HUES64 (cell line): ENCODE measurements around the gene GNAL.

Experiments used
- H3K27ac ChIP-seq: 2 replicates; pipeline ENCODE4 v1.7.0; 2013; ENCODE audit warnings: low read depth, low read length, inconsistent platforms
- H3K27me3 ChIP-seq: 2 replicates; pipeline ENCODE4 v1.6.1; 2013; ENCODE audit warnings: mild to moderate bottlenecking, low read length; ENCODE audit not compliant: insufficient read depth
- H3K36me3 ChIP-seq: 2 replicates; pipeline ENCODE4 v1.6.1; 2013; ENCODE audit warnings: mild to moderate bottlenecking, low read length; ENCODE audit not compliant: insufficient read depth
- H3K4me1 ChIP-seq: 2 replicates; pipeline ENCODE4 v1.6.1; 2013; ENCODE audit warnings: mild to moderate bottlenecking, low read length, moderate library complexity; ENCODE audit not compliant: insufficient read depth
- H3K4me3 ChIP-seq: 2 replicates; pipeline ENCODE4 v1.5.1; 2013; ENCODE audit warnings: mild to moderate bottlenecking, low read length, moderate library complexity
- H3K9ac ChIP-seq: 2 replicates; pipeline ENCODE4 v1.6.1; 2013; ENCODE audit warnings: mild to moderate bottlenecking, low read depth, low read length
- H3K9me3 ChIP-seq: 2 replicates; pipeline ENCODE4 v1.6.1; 2013; ENCODE audit warnings: low read depth, low read length; ENCODE audit not compliant: insufficient read depth
- WGBS: fragments of 150-250, 120-280 bp; methylation state at CpG from one replicate; pipeline ENCODE4 v1.1.7; 2013; ENCODE audit warnings: missing lambda C conversion rate; 5-methylcytosine and 5-hydroxymethylcytosine counted together

The GNAL gene

DNA sequence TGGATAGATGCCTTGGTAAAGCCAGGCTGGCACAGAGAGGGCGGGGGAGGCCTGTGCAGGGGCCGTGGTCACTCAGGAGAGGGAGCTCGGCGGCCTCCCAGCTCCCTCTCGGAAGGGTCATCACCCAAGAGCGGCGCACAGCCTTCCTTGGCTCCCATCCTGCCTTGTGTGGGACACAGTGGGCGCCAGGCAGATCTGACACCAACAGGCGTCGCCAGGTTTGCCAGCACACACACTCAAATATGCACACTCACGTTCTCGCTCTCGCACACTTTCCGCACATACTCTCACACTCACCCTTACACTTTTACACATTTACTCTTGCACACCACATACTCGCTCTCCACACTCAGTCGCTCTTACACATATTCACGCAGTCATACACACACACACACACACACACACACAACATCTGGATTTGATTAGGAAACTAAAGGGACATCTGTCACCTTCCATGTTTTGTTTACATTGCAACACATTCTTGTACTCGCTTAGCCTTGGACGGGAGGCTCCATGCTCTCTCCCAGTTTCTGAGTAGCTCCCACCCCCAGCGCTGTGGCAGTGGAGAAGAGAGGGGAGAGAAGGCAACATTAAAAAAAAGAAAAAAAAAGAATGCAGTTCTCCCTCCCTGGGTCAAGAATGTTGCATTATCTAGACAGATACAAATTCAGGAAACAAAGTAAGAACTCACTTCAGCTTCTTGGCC, 172.7 kb downstream of the GNAL start:
- Histone ChIP-seq H3K4me3 (no peak overlapping the region), H3K36me3 (no peaks in the 10 kb centered on the region), H3K27ac (no peak overlapping the region), H3K4me1 (peaks cover 25% of the 10 kb centered on the region), H3K9ac (no peak overlapping the region), H3K27me3 (no peaks in the 10 kb centered on the region), H3K9me3 (no peaks in the 10 kb centered on the region)
- WGBS: 93% methylated on average over 20 of the region's 20 CpGs

DNA sequence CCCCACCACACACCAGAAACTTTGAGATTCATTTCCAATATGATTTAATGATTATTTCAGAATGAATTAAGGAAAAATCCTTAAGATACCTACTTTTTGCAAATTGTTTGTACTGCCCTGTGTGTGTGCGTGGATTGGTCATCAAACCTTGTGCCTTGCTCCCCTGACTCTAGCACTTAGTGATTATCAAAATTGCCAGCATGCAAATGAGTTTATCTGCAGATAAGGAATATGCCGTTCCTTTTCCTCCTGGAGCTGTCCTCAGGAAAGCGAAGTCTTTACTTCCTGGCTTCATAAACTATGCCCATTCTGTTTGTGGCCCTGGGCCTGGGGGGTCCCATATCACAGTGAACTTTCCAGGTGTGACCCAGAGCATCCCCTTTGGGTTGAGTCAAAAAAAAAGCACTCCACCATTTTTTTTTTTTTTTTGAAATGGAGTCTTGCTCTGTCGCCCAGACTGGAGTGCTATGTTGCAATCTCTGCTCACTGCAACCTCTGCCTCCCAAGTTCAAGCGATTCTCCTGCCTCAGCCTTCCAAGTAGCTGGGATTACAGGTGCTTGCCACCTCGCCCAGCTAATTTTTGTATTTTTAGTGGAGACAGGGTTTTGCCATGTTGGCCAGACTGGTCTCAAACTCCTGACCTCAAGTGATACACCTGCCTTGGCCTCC, 173.5 kb downstream of the GNAL start:
- H3K4me1 ChIP-seq: peaks cover 16% of the 10 kb centered on the region
- H3K27me3 ChIP-seq: no peaks in the 10 kb centered on the region
- 90% methylated on average over 6 of the region's 6 CpGs for WGBS
- H3K36me3 ChIP-seq: no peaks in the 10 kb centered on the region
- no peaks in the 10 kb centered on the region for H3K9me3 ChIP-seq
- H3K27ac ChIP-seq: no peak overlapping the region
- H3K9ac ChIP-seq: no peak overlapping the region
- no peak overlapping the region for H3K4me3 ChIP-seq

DNA sequence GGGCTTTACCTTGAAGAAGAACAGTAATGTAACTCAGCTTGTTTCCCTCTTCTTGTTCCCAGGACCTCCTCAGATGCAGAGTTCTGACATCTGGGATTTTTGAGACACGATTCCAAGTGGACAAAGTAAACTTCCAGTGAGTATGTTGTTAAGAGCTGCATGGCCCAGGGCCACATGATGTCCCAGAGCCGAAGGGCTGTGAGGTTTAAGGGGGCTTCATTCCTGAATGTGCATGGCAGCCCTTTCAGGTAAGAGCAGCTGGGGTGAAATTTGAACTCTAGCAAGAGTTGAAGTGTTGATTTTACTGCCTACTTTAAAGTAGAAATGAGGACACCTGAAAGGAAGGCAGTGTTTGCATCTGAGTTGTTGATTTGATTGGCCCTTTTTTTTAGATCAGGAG, 175.4 kb downstream of the GNAL start:
- Histone ChIP-seq H3K36me3 (peaks cover 1% of the 10 kb centered on the region; the same call in 1 of the 2 replicates), H3K27ac (no peak overlapping the region), H3K4me3 (no peak overlapping the region), H3K9me3 (no peaks in the 10 kb centered on the region), H3K27me3 (no peaks in the 10 kb centered on the region), H3K4me1 (no peaks in the 10 kb centered on the region), H3K9ac (no peak overlapping the region)
- WGBS: 88% methylated on average over 2 of the region's 2 CpGs

DNA sequence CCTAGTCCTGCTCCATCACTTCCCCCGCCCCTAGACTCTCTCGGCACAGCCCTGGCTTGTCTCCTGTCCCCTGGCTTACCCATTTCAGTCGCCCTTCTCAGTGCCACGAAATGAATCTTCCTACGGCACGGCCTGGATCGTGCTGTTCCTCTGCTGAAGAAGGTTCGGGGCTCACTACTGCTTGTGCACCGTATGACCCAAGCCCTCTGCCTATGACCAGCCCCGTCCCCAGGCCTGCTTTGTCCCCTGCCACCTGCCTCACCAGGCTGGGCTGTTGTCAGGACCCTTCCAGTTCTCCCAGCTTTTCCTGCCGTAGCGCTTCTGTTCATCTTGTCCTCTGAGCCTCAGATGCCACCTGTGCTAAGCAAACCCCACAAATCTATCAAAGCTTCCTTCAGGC, 176.0 kb downstream of the GNAL start:
- Histone ChIP-seq H3K9me3 (no peaks in the 10 kb centered on the region), H3K4me1 (no peaks in the 10 kb centered on the region), H3K27me3 (no peaks in the 10 kb centered on the region), H3K27ac (no peak overlapping the region), H3K4me3 (no peak overlapping the region), H3K9ac (no peak overlapping the region), H3K36me3 (peaks cover 6% of the 10 kb centered on the region; the same call in 1 of the 2 replicates)
- WGBS: 95% methylated on average over 12 of the region's 12 CpGs

DNA sequence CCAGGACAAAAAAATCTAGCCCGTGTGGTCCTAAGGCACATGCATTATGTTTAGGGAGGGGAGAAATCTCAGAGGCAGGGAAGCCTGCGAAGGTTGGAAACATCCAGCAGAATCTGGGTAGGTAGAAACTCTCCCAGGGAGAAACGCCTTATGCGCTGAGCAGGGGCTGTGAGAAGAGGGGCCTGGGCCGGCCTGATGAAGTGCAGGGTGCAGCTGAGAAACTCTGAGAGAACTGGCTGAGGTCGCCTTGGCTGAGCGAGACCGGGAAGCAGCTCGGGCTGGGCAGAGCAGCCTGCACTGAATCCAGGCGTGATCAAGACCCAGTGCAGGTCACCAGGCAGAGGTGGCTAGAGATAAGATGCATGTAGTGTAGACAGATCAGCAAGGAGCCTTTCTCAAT, 177.3 kb downstream of the GNAL start:
- Histone ChIP-seq H3K36me3 (peaks cover 6% of the 10 kb centered on the region; the same call in 1 of the 2 replicates), H3K27me3 (no peaks in the 10 kb centered on the region), H3K9me3 (no peaks in the 10 kb centered on the region), H3K9ac (no peak overlapping the region), H3K27ac (no peak overlapping the region), H3K4me1 (no peaks in the 10 kb centered on the region), H3K4me3 (no peak overlapping the region)
- 95% methylated on average over 10 of the region's 10 CpGs for WGBS

DNA sequence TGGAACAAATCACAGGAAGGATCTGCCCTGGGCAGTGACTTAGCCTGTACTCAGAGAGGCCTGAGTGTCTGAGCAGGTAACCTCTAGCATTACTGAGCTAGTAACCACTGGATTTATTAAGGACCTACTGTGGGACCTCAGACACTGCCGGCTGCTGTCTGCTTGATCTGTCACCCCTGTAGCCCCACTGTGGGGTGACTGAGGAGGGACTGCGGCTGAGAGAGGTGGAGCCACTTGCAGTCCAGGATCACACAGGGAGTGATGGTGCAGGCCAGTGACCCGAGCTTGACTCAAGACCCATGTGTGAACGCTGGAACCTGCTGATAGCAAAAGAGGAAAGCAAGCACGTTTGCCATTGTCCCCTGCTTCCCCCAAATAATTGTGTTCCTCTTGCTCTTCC, 177.7 kb downstream of the GNAL start:
- no peak overlapping the region for H3K27ac ChIP-seq
- H3K27me3 ChIP-seq: no peaks in the 10 kb centered on the region
- no peak overlapping the region for H3K4me3 ChIP-seq
- H3K4me1 ChIP-seq: no peaks in the 10 kb centered on the region
- peaks cover 6% of the 10 kb centered on the region; the same call in 1 of the 2 replicates for H3K36me3 ChIP-seq
- no peak overlapping the region for H3K9ac ChIP-seq
- H3K9me3 ChIP-seq: no peaks in the 10 kb centered on the region
- 90% methylated on average over 5 of the region's 5 CpGs for WGBS

DNA sequence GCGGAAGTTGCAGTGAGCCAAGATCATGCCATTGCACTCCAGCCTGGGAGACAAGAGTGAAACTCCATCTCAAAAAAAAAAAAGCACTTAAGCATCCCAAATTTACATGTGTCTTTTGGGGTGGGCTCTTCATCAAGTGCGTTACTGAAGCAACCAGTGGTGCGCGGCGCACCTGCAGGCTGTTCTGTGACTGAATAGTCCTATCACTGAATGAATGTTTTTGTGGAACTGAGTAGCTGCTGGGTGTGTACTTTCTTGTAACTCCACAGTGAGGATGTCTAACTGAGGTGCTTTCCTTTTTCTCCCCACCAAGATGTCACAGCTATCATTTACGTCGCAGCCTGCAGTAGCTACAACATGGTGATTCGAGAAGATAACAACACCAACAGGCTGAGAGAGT, 179.2 kb downstream of the GNAL start:
- Histone ChIP-seq H3K27ac (no peak overlapping the region), H3K36me3 (peaks cover 6% of the 10 kb centered on the region; the same call in 1 of the 2 replicates), H3K9ac (no peak overlapping the region), H3K4me1 (no peaks in the 10 kb centered on the region), H3K4me3 (no peak overlapping the region), H3K9me3 (no peaks in the 10 kb centered on the region), H3K27me3 (no peaks in the 10 kb centered on the region)
- 94% methylated on average over 8 of the region's 8 CpGs for WGBS

DNA sequence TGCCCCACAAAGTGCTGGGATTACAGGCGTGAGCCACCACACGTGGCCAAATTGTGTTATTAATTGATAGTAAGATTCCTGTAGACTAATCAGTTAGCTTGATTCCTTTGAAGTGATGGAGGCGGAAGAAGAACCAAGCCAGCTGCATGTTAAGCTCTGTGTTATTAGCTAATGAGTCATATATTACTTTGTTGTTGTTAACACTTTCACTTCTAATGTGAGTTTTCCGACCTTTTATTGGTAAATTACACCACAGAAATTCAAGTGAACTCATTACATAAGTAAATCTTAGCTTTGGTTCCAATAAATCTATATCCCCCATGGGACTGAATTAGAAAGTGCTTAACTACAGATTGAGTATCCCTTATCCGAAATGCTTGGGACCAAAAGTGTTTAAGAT, 182.4 kb downstream of the GNAL start:
- H3K4me1 ChIP-seq: no peaks in the 10 kb centered on the region
- H3K4me3 ChIP-seq: no peak overlapping the region
- 93% methylated on average over 5 of the region's 5 CpGs for WGBS
- no peaks in the 10 kb centered on the region for H3K9me3 ChIP-seq
- no peaks in the 10 kb centered on the region for H3K27me3 ChIP-seq
- H3K27ac ChIP-seq: no peak overlapping the region
- H3K36me3 ChIP-seq: peaks cover 14% of the 10 kb centered on the region; the same call in 1 of the 2 replicates
- H3K9ac ChIP-seq: no peak overlapping the region

DNA sequence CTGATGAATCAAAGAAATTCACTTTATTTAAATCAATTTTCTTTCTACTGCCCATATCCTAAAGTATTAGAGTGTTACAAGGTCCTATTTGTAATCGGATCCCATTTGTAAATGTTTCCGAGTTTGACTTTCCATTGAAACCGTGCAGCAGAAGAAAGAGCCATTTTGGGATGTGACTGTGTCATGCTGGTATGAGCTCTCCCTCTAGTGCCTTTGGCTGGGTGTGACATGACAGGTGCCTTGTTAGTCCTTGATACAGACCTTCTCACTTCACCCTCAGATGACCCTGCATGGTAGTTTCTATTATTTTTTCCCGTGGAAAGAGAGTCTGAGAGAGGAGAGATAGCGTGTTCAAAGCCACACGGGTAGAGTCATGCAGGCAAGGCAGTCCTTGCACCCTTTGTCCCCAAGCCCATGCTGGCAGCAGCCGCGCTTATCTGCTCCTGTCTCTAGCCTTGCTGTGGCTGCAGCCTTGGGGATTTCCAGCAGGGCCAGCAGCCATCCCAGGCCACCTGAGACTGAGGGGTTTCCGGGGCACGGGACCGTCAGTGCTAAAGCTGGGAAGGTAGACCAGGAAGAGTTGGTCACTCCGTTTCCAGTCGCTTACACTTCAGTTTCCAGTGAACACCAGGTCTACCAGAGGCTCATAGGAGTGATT, 183.5 kb downstream of the GNAL start:
- H3K27me3 ChIP-seq: no peaks in the 10 kb centered on the region
- 92% methylated on average over 13 of the region's 13 CpGs for WGBS
- peaks cover 18% of the 10 kb centered on the region; the same call in 1 of the 2 replicates for H3K36me3 ChIP-seq
- H3K9ac ChIP-seq: no peak overlapping the region
- H3K9me3 ChIP-seq: no peaks in the 10 kb centered on the region
- H3K27ac ChIP-seq: no peak overlapping the region
- H3K4me3 ChIP-seq: no peak overlapping the region
- no peaks in the 10 kb centered on the region; the same call in 1 of the 2 replicates for H3K4me1 ChIP-seq

DNA sequence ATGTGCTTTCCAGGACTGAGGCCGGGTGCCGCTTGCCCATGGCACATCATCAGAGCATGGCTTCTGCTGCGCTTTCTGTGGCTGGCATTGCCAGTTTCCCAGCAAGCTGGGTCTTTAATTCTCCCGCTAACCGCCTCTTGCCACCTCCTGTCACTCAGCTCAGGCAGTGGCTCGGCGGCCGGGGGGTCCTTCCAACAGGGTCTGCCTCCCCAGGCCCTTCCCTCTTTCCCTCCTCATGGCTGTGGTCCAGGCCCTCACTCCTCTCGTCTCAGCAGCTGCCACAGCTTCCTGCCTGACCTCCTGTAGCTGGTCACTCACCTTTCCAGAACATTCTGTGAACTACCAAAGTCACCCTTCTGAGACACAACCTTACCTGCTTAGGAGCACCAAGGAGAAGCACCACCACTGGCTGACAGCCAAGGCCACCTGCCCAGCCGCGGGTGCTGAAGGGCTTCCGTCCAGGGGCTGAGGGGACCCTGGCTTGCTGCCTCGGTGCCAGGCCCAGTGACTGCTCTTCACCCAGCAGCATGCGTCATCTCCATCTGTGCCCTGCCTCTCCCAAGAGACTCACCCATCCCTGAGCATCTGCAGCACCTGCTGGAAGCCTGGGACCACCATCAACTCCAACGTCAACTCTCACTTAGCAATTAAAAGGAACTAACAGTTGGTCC, 184.7 kb downstream of the GNAL start:
- H3K36me3 ChIP-seq: peaks cover 18% of the 10 kb centered on the region; the same call in 1 of the 2 replicates
- no peak overlapping the region for H3K27ac ChIP-seq
- 90% methylated on average over 15 of the region's 15 CpGs for WGBS
- no peak overlapping the region for H3K4me3 ChIP-seq
- H3K9me3 ChIP-seq: no peaks in the 10 kb centered on the region
- H3K9ac ChIP-seq: no peak overlapping the region
- H3K4me1 ChIP-seq: no peaks in the 10 kb centered on the region; the same call in 1 of the 2 replicates
- no peaks in the 10 kb centered on the region for H3K27me3 ChIP-seq

DNA sequence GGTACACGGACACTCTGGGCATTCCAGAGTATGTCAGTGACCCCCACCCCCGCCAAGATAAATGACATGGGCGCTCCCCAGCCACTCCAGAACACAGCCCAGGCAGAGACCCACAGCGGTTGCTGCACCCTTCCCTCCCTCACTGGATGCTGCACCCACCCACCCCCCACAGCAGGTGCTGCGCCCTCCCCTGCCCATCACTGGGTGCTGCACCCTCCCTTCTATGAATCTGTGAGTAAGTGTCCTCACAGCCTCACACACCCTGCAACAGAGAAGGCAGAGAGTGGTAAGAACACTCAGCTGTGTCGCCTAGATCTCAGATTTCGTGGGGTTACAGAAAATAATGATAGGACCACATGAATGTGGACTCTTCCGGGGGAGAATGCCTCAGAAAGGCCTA, 185.6 kb downstream of the GNAL start:
- 95% methylated on average over 8 of the region's 8 CpGs for WGBS
- H3K4me1 ChIP-seq: no peaks in the 10 kb centered on the region; the same call in 1 of the 2 replicates
- no peak overlapping the region for H3K27ac ChIP-seq
- H3K4me3 ChIP-seq: no peak overlapping the region
- H3K9ac ChIP-seq: no peak overlapping the region
- H3K36me3 ChIP-seq: peaks cover 15% of the 10 kb centered on the region; the same call in 1 of the 2 replicates
- H3K9me3 ChIP-seq: no peaks in the 10 kb centered on the region
- H3K27me3 ChIP-seq: no peaks in the 10 kb centered on the region
